GM12878 (cell line): ENCODE results near the gene CCNY. TPM values are rescaled to one million over a fixed set of nuclear protein-coding genes. Genes with fewer than 3 reads are reported as not detected.

ENCODE experiments used
- ATAC-seq: fragments of 200-7000 bp; cut with Tn5 transposase; 3 replicates; pipeline ENCODE4 v1.9.1; 2020; ENCODE audit warnings: mild to moderate bottlenecking, moderate library complexity
- BruUV-seq: library from RNA; stranded (reverse); fragments of 400-500 nt; replicated peaks from 2 replicates; lab custom pipeline; 2021; lab: Mats Ljungman, UMichigan
- CTCF ChIA-PET: fragments of 300-600 bp; sonication (Branson Sonifier 250); formaldehyde crosslinking; extraction: SDS; loops from one replicate; lab custom pipeline; 2021; ENCODE audit warnings: inconsistent platforms; lab: Yijun Ruan, JAX
- POLR2A ChIA-PET: fragments of 350-600 bp; formaldehyde crosslinking; extraction: SDS; loops from one replicate; lab custom pipeline; 2021; ENCODE audit warnings: inconsistent platforms; lab: Charles Lee
- RAD21 ChIA-PET: fragments of 300-600 bp; sonication (Branson Sonifier 250); formaldehyde crosslinking; loops from one replicate; lab custom pipeline; 2023; ENCODE audit warnings: antibody characterized with exemption; ENCODE audit not compliant: unreplicated experiment; lab: Charles Lee
- SMC1A ChIA-PET: fragments of 300-600 bp; sonication (Branson Sonifier 250); formaldehyde crosslinking; loops from one replicate; lab custom pipeline; 2023; ENCODE audit not compliant: unreplicated experiment, uncharacterized antibody; lab: Charles Lee
- DNase-seq: peaks from one replicate; pipeline ENCODE4 v3.0.0-alpha.2; 2011; ENCODE audit warnings: low read depth, low spot score
- FAIRE-seq: peaks from 3 replicates; lab custom pipeline; 2011; peaks lifted over from hg19 to GRCh38; lab: Jason Lieb, UNC
- H2AFZ ChIP-seq: 2 replicates; pipeline ENCODE4 v1.6.0; 2011; ENCODE audit warnings: low read depth, low read length, control low read depth; ENCODE audit not compliant: control insufficient read depth
- H3K27ac ChIP-seq: 2 replicates; pipeline ENCODE4 v1.5.1; 2011; ENCODE audit warnings: control low read depth; ENCODE audit not compliant: control insufficient read depth, insufficient read depth
- H3K27me3 ChIP-seq, 2 experiments: replicated peaks in 1 of 2; 2 replicates each; pipeline versions ENCODE4 v1.6.0 to v1.6.1; 2011; ENCODE audit warnings: low read length in 1 of 2; ENCODE audit not compliant: control insufficient read depth in 2 of 2, insufficient read depth in 2 of 2
- H3K36me3 ChIP-seq, 2 experiments: 2 replicates each; pipeline ENCODE4 v1.5.1; 2011; ENCODE audit warnings: low read length in 1 of 2; ENCODE audit not compliant: control insufficient read depth in 2 of 2, insufficient read depth in 2 of 2
- H3K4me1 ChIP-seq: 2 replicates; pipeline ENCODE4 v1.6.1; 2011; ENCODE audit warnings: mild to moderate bottlenecking, low read length, moderate library complexity, mixed read lengths; ENCODE audit not compliant: control insufficient read depth, insufficient read depth
- H3K4me2 ChIP-seq: 2 replicates; pipeline ENCODE4 v1.6.0; 2011; ENCODE audit warnings: control low read depth; ENCODE audit not compliant: control insufficient read depth, insufficient read depth
- H3K4me3 ChIP-seq: fragments of 200-600 bp; sonication (generic); 2 replicates; pipeline ENCODE4 v1.5.1; 2016
- H3K79me2 ChIP-seq: 2 replicates; pipeline ENCODE4 v1.6.0; 2011; ENCODE audit warnings: low read length; ENCODE audit not compliant: control insufficient read depth, insufficient read depth
- H3K9ac ChIP-seq: 2 replicates; pipeline ENCODE4 v1.8.0; 2011; ENCODE audit warnings: low read length, control low read depth, mixed read lengths; ENCODE audit not compliant: control insufficient read depth, insufficient read depth
- H3K9me3 ChIP-seq: replicated peaks from 3 replicates; pipeline ENCODE4 v1.5.1; 2011; ENCODE audit warnings: mild to moderate bottlenecking, low read length; ENCODE audit not compliant: control insufficient read depth, insufficient read depth
- H4K20me1 ChIP-seq: 2 replicates; pipeline ENCODE4 v1.6.0; 2011; ENCODE audit not compliant: control insufficient read depth, insufficient read depth
- BHLHE40 ChIP-seq, 2 experiments: fragments of 450-650 bp in 1 of 2; IDR thresholded peaks; 2 replicates each; pipeline ENCODE4 v1.6.1; 2011 to 2017; ENCODE audit warnings: low read depth in 2 of 2, borderline replicate concordance in 1 of 2, improper control_type of control experiment in 1 of 2, low read length in 1 of 2, mild to moderate bottlenecking in 1 of 2
- CEBPZ ChIP-seq: fragments of 150-350 bp; IDR thresholded peaks from 2 replicates; pipeline ENCODE4 v1.6.1; 2016; ENCODE audit warnings: low read depth, low read length
- EED ChIP-seq: sonication (generic); IDR thresholded peaks from 2 replicates; pipeline ENCODE4 v1.6.1; 2016; ENCODE audit warnings: antibody characterized with exemption, low read depth
- IRF4 ChIP-seq: IDR thresholded peaks from 2 replicates; pipeline ENCODE4 v1.6.1; 2011; ENCODE audit warnings: low read depth, low read length
- JUNB ChIP-seq: IDR thresholded peaks from 2 replicates; pipeline ENCODE4 v1.6.1; 2016; ENCODE audit warnings: antibody characterized with exemption, mild to moderate bottlenecking
- KAT2A ChIP-seq: conservative IDR thresholded peaks from 2 replicates; pipeline ENCODE4 v1.6.1; 2011; ENCODE audit warnings: low read depth, low read length; ENCODE audit not compliant: control insufficient read depth
- NFYA ChIP-seq: IDR thresholded peaks from 2 replicates; pipeline ENCODE4 v1.6.1; 2011; ENCODE audit warnings: low read depth, mild to moderate bottlenecking, low read length, improper control_type of control experiment, borderline replicate concordance
- RAD51 ChIP-seq: fragments of 450-650 bp; IDR thresholded peaks from 2 replicates; pipeline ENCODE4 v1.6.1; 2016; ENCODE audit warnings: moderate library complexity, mild to moderate bottlenecking, inconsistent platforms
- RELB ChIP-seq: fragments of 450-650 bp; IDR thresholded peaks from 2 replicates; pipeline ENCODE4 v1.6.1; 2017; ENCODE audit warnings: low read depth, mild to moderate bottlenecking, moderate library complexity
- RFX5 ChIP-seq: IDR thresholded peaks from 2 replicates; pipeline ENCODE4 v1.6.1; 2011; ENCODE audit warnings: low read depth, low read length, improper control_type of control experiment
- SP1 ChIP-seq: IDR thresholded peaks from one replicate; pipeline ENCODE4 v1.6.1; 2011; ENCODE audit warnings: low read depth, low read length
- SUPT20H ChIP-seq: IDR thresholded peaks from 2 replicates; pipeline ENCODE4 v1.6.1; 2011; ENCODE audit warnings: low read depth, mild to moderate bottlenecking, low read length, moderate library complexity, borderline replicate concordance; ENCODE audit not compliant: control insufficient read depth
- TARDBP ChIP-seq: IDR thresholded peaks from 2 replicates; pipeline ENCODE4 v1.6.1; 2016; ENCODE audit warnings: borderline replicate concordance
- TCF3 ChIP-seq: IDR thresholded peaks from 2 replicates; pipeline ENCODE4 v1.6.1; 2012; ENCODE audit warnings: low read depth, mild to moderate bottlenecking, low read length, borderline replicate concordance; ENCODE audit not compliant: insufficient read depth
- WGBS: methylation state at CpG from one replicate; pipeline ENCODE4 v1.1.6; 2016; ENCODE audit warnings: low lambda C conversion rate; ENCODE audit not compliant: insufficient replicate concordance, insufficient coverage; ENCODE audit errors: missing lambda C conversion rate; 5-methylcytosine and 5-hydroxymethylcytosine counted together
- in situ Hi-C: fragments of 300-500 bp; cut with MboI; formaldehyde crosslinking; loops from 9 replicates; pipeline ENCODE4 v1.14.3; 2018; ENCODE audit warnings: mixed read lengths
- intact Hi-C: fragments of 100-400 bp; cut with micrococcal nuclease; formaldehyde crosslinking; loops from one replicate; pipeline ENCODE4 v1.14.2; 2022; ENCODE audit not compliant: unreplicated experiment
- polyA plus RNA-seq, 11 experiments: library from polyadenylated mRNA; depleted of rRNA in 4 of 11; unstranded in 6 of 11; stranded (reverse) in 5 of 11; fragments of >200 nt; fragmentation: Nextera tagmentation in 4 of 11; fragmentation: Illumina TruSeq in 1 of 11; extraction: Ambion mirVana in 4 of 11; extraction: Trizol in 1 of 11; gene quantifications; 1 replicate in 1 of 11; 2 replicates in 10 of 11; pipeline versions ENCODE4 v1.2.1 to v1.2.3, GENCODE V29; 2011 to 2016; ENCODE audit warnings: inconsistent platforms in 2 of 11, missing spikeins in 2 of 11, low read depth in 1 of 11
- total RNA-seq, 4 experiments: library from RNA; depleted of rRNA in 3 of 4; stranded (reverse); fragments of >200 nt in 3 of 4; fragmentation: Illumina TruSeq in 1 of 4; extraction: Trizol in 1 of 4; gene quantifications; 2 replicates each; pipeline versions ENCODE4 v1.2.1 to v1.2.3, GENCODE V29; 2013 to 2021
- TF ChIP-seq, protein P1 (sequence below): fragments of 450-650 bp; formaldehyde crosslinking; IDR thresholded peaks from 2 replicates; pipeline ENCODE4 v1.4.0; 2022; ENCODE audit warnings: mild to moderate bottlenecking, moderate library complexity

Gene CCNY
- total and polyA plus RNA-seq, 10 of the 15 experiments (the other 5 are each of a cell fraction or from before 2014, with no cell fraction given), result 3.6 to 50.0 (median 26.1) TPM

DNA sequence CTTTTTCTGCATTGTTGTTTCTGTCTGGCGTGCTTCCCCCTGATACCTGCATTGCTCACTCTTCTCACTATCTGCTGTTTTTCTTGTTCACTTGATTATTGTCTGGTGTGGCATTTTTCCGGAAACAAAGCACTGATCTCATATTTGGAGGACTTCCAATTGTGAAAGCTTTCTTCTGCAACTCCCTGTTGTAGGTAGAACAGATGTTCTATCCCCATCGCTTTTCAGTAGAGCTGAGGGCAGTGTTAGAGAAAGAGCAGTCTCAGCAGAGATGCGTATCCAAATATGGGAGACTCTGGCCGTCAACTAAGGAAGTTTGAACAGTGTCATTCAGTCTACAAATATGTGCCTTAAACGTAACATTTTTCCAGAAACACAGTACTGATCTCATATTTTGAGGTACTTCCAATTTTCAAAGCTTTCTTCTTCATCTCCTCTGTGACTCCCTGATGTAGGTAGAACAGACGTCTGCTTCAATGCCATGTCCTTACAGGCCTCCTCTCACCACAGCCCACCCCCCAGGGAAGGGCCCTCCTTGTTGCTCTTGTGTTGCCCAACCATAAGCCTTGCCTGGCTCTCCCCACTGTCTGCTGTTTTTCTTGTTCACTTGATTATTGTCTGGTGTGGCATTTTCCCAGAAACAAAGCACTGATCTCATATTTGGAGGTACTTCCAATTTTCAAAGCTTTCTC lies 241.8 kb downstream of the CCNY start:
- intact Hi-C loops, result no loop called here
- no peaks in the 10 kb centered on the region for H4K20me1 ChIP-seq
- H2AFZ ChIP-seq, result no peak overlapping the region
- no peak overlapping the region for H3K4me3 ChIP-seq
- no peak for DNase-seq
- ChIA-PET CTCF (interaction anchor here (1.7 kb wide), 1 partner anchor 17 kb away, joined by 5 read pairs; no protein-coding TSS in a partner anchor), RAD21 (no interaction called here), POLR2A (interaction anchor here (0.6 kb wide), 1 partner anchor 481 kb away, joined by 6 read pairs; no protein-coding TSS in a partner anchor), SMC1A (interaction anchor here (0.8 to 1.1 kb wide), 3 partner anchors 11 to 36 kb away, joined by 3 to 4 read pairs (median 3); no protein-coding TSS in a partner anchor)
- H3K9me3 ChIP-seq, result no peaks in the 10 kb centered on the region
- no peak overlapping the region for H3K4me2 ChIP-seq
- H3K36me3 ChIP-seq, result no peaks in the 10 kb centered on the region; a peak in 1 of 4 replicates
- H3K27ac ChIP-seq, result no peak overlapping the region
- no TSS peak for BruUV-seq
- in situ Hi-C loops, result no loop called here
- FAIRE-seq, result no peak
- WGBS, result 58% methylated on average over 7 of the region's 7 CpGs
- no peak for TF ChIP-seq TARDBP
- no peak for TF ChIP-seq EED
- no peak for TF ChIP-seq IRF4
- TF ChIP-seq TCF3, result no peak
- TF ChIP-seq SP1, result no peak
- TF ChIP-seq CEBPZ, result no peak
- TF ChIP-seq SUPT20H, result no peak
- no peak for TF ChIP-seq RAD51
- no peak for TF ChIP-seq KAT2A
- TF ChIP-seq, protein P1, sequence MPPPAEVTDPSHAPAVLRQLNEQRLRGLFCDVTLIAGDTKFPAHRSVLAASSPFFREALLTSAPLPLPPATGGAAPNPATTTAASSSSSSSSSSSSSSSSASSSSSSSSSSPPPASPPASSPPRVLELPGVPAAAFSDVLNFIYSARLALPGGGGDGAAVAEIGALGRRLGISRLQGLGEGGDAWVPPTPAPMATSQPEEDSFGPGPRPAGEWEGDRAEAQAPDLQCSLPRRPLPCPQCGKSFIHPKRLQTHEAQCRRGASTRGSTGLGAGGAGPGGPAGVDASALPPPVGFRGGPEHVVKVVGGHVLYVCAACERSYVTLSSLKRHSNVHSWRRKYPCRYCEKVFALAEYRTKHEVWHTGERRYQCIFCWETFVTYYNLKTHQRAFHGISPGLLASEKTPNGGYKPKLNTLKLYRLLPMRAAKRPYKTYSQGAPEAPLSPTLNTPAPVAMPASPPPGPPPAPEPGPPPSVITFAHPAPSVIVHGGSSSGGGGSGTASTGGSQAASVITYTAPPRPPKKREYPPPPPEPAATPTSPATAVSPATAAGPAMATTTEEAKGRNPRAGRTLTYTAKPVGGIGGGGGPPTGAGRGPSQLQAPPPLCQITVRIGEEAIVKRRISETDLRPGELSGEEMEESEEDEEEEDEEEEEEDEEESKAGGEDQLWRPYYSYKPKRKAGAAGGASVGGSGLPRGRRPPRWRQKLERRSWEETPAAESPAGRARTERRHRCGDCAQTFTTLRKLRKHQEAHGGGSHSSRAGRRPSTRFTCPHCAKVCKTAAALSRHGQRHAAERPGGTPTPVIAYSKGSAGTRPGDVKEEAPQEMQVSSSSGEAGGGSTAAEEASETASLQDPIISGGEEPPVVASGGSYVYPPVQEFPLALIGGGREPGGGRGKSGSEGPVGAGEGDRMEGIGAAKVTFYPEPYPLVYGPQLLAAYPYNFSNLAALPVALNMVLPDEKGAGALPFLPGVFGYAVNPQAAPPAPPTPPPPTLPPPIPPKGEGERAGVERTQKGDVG (CRISPR knock-in tag), result no peak
- TF ChIP-seq NFYA, result no peak
- TF ChIP-seq BHLHE40 (IDR thresholded peaks at IDR 0.05; ENCODE audit: borderline replicate concordance in 1 of 2, low read depth in 2 of 2, low read length in 1 of 2), result no peak
- TF ChIP-seq JUNB, result no peak
- no peak for TF ChIP-seq RFX5
- TF ChIP-seq RELB, result no peak
- no peak for ATAC-seq
- no peaks in the 10 kb centered on the region for H3K79me2 ChIP-seq
- H3K4me1 ChIP-seq, result no peaks in the 10 kb centered on the region
- H3K9ac ChIP-seq, result no peak overlapping the region
- H3K27me3 ChIP-seq, result no peaks in the 10 kb centered on the region
